Skin epidermis (tissue), 12 donors: Measurements from ENCODE around the gene PNMA1.
A peak's percentile ranks its signal among the peaks of the same experiment; 100 is the strongest.
"Not testable (repeated sequence)": the region's sequence is repeated elsewhere in the genome, so short reads cannot be mapped to it uniquely, and the experiment has no call there.

ENCODE experiments used
- H3K27ac ChIP-seq, 21 experiments: fragments of 200-600 bp; sonication (generic) in 11 of 21; one replicate each; pipeline ENCODE4 v1.5.0; 2020; ENCODE audit warnings: mild to moderate bottlenecking in 3 of 21, inconsistent platforms in 2 of 21, moderate library complexity in 2 of 21
- H3K4me3 ChIP-seq, 7 experiments: fragments of 200-600 bp; sonication (generic) in 2 of 7; one replicate each; pipeline ENCODE4 v1.5.0; 2020; ENCODE audit warnings: inconsistent platforms in 2 of 7, mild to moderate bottlenecking in 2 of 7, moderate library complexity in 1 of 7

The PNMA1 gene

DNA sequence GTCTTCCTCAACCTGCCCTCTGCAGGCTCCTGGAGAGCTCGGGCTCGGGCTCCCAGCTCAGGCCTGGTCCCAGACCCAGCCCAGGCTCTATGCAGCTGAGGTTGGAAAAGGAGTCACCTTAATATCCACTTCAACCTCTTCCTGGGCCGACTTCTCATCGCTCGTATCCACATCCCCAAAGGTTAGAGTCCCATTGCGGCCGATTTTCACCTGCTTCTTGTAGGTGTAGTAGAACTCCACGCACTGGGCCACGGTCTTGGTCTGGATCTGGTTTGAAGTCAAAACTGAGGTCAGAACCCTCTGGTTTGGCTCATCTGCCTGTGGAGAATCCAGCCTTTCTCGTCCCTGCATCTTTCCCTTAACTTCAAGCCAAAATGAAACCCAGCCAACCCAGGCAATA lies 8.4 kb upstream of the PNMA1 start:
- Histone ChIP-seq H3K4me3 (no peak overlapping the region), H3K27ac (peak overlapping the region in 8 of 21 experiments; percentile 9 to 88 (median 72))

DNA sequence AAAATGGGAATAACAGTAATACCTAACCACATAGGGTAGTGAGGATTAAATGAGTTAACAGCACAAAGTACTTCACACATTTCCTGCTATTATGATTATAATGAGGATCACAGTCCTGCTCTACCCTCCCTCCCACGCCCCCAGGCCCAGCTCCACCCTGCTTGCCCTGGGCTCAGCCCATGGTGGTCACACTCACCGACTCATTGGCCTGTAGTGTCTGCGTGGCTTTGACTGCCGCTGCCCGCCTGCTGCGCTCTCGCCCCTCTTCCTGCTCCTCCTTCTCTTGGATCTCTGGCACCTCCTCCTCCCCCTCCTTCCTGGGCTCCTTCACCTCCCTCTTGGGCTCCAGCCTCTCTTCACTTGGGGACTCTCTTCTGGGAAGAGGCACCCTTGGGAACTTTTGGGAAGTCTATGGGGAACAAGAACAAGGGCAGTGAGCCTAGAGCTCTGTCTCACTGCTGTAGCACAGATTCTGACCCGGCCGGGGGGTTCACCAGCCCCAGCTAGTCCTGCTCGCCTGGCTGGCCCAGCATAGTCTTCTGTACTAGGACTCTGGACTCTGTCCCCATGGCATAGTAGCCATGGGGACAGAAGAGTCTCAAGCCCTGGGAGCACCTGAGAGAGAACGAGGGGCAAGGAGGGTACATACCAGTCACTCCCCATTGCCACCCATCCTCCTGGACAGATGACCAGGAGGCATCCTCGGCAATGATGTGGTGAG lies 7.1 kb upstream of the PNMA1 start:
- Histone ChIP-seq H3K27ac (peak overlapping the region in 6 of 21 experiments; percentile 8 to 61 (median 34)), H3K4me3 (no peak overlapping the region)

GRCh38 chr14:73720636-73721035 lies 6.5 kb upstream of the PNMA1 start:
- H3K27ac ChIP-seq, result peak overlapping the region in 2 of 21 experiments; percentile 45 to 61
- no peak overlapping the region for H3K4me3 ChIP-seq

GRCh38 chr14:73719791-73720190 lies 5.6 kb upstream of the PNMA1 start:
- H3K27ac ChIP-seq, result no peak overlapping the region
- H3K4me3 ChIP-seq, result no peak overlapping the region

- no peak overlapping the region for H3K4me3 ChIP-seq
Observed at GRCh38 chr14:73719361-73719760, 5.2 kb upstream of the PNMA1 start.

DNA sequence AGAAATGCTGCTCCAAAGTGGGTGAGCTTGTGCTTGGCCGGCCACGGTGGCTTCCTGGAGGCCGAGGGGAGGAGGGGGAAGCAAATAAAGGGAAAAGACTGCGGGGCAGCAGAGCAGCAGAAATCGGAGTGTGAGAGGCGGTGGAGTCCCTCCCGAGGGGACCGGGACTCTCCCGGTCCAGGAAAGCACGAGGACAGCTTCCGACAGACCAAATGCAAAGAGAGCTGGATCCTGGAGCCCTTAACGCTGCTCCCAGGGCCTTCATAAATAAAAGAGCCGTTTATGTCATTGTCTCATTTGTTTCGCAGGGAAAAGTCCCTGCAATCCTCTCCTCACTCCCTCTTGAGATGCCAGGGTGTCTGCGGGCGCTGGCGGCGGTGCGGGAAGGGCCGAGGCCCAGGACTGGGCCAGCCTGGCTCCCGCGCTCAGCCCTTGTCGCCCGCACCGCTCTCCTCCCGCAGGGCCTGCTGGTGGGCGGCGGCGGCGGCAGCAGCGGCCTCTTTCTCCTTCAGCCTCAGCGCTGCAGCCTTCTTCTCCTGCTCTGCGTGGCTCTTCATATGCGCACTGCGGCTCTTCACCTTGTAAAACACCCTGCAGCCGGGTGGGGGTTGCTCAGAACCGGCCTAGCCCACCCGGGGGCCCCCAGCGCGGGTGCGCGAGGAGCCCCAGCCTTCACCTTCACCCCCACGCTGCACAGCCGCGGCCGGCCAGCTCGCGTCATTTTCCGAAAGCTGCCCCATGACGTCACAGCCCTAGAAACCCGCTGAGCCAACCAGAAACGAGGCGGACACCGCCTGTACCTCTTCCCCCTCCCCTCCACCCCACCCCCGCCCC lies 4.5 kb upstream of the PNMA1 start:
- H3K4me3 ChIP-seq, result no peak overlapping the region
- peak overlapping the region in 8 of 21 experiments; percentile 9 to 47 (median 26) for H3K27ac ChIP-seq

More at GRCh38 chr14:73719361-73719760, 5.2 kb upstream of the PNMA1 start:
- H3K27ac ChIP-seq, result peak overlapping the region in 1 of 21 experiments; percentile 41

DNA sequence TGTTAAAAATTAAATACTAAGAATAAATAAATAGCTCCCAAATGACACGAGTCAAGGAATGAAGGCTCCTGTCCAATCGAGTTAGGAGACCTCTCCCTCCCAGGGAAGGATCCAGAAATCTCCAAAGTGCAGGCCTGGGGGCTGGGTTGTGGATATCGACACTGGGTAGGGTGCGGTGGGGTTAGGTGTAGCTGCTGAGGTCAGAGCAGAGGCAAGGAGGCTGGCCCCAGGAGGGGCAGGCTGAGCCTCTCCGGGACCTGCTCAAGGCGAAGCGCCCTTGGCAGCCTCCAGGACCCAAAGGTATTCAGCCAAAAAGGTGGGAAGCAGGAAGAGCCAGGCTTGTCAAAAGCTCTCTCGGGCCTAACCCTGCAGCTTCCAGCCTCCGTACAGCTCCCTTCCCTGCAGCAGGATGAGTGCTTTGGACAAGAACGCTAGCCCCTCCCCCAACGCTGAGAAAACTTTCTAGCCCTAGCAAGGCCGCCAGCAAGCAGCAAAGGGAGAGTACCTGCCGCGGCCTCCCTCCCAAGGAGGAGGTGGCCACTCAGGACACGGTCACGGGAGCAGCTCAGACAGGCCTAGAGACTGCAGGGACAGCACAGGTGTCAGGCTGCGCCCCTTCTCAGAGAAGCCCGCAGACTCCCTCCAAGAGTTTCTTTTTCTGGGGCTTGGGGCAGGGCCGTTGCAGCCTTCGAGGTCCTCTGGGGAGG lies 3.7 kb upstream of the PNMA1 start:
- Histone ChIP-seq H3K4me3 (no peak overlapping the region), H3K27ac (peak overlapping the region in 9 of 21 experiments; percentile 9 to 47 (median 24))

DNA sequence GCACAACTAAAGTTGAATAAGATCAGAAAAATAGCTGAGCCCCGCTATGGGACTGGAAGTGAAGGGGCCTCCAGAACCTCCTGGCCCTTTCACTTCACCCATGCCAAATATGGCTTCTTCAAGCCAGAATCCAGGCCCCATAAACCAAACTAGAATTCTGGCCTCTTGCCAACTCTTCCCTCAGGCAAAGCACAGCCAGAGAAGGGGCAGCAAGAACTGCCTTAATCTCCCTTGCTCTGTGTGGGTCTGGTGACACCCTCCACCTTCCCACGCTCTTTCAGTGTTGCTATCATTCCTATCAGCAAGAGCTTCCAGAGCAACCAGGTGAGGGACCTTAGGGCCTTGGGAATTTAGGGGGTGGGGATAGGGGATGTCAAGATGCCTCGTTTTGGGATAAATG lies 3.1 kb upstream of the PNMA1 start:
- Histone ChIP-seq H3K27ac (peak overlapping the region in 3 of 21 experiments; percentile 21 to 43 (median 43)), H3K4me3 (no peak overlapping the region)

GRCh38 chr14:73715707-73716106 lies 1.5 kb upstream of the PNMA1 start:
- H3K27ac ChIP-seq, result no peak overlapping the region

GRCh38 chr14:73714656-73715081 lies 485 bp upstream of the PNMA1 start:
- Histone ChIP-seq H3K4me3 (peak overlapping the region in 6 of 7 experiments; percentile 66 to 91 (median 82)), H3K27ac (peak overlapping the region in 10 of 21 experiments; percentile 9 to 97 (median 90))

More at GRCh38 chr14:73715707-73716106, 1.5 kb upstream of the PNMA1 start:
- H3K4me3 ChIP-seq, result no peak overlapping the region

DNA sequence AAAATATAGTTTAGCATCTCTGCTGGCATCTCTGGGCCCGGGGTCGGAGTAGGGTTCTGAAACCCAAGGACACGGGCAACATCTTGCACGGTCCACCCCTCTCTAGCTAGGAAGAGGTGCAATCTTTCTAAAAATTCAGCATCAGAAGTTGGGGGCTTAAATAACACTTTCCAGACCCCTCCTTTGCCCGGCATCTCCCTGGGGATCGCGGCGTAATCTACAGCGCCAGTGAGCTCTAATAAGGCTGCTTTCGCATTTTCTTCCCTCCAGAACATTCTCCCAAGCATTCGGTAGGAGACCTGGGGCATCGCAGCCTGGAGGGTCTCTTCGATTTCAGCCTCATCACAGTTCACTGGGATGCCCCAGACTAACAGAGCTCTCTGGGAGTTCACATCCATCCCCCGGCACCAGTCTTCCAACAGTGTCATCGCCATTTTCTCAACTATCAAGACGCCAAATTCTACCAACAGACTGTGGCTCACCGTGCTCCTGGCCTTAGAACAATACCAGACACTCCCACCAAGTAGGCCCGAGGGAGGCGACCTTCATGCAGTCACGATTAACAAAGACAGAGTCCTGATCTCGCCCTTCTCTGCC lies 880 bp downstream of the PNMA1 start:
- peak overlapping the region; percentile 66 to 94 (median 85) for H3K4me3 ChIP-seq
- H3K27ac ChIP-seq, result peak overlapping the region; percentile 60 to 97 (median 88)

DNA sequence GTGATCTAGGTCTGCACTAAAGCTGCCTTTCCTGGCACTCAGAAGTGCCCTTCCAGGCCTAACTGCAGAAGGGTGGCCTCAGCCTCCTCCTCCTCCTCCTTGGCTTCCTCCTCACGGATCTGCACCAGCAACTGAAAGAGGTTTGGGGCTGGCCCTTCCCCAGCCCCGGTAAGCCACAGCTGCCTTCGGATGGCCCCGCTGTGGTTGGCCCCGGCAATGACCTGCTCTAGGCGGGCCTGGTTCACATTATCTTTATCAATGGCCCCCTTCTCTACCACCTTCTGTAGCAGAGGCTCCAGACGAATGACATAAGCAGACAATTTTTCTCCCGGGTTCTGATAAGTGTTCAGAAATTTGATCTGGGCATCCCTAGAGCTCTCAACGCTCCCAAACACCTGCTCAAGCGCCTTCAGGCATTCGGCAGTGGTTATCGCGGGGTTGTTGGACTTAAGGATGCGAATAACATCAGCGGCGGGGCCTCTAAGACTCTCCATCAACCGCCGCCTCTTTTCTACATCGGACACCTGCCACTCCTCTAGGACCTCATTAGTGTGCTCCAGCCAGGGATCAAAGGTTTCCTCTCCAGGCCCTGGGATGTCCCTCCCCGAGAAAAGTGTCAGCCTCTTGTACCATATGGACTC lies 1.5 kb downstream of the PNMA1 start:
- Histone ChIP-seq H3K4me3 (peak overlapping the region; percentile 66 to 94 (median 85)), H3K27ac (peak overlapping the region in 18 of 21 experiments; percentile 18 to 97 (median 86))

- H3K27ac ChIP-seq, result peak overlapping the region in 18 of 21 experiments; percentile 18 to 97 (median 86)
- peak overlapping the region; percentile 66 to 94 (median 85) for H3K4me3 ChIP-seq
Observed at GRCh38 chr14:73712071-73712506, 2.1 kb downstream of the PNMA1 start.

- Histone ChIP-seq H3K4me3 (no peak overlapping the region), H3K27ac (no peak overlapping the region)
Observed at GRCh38 chr14:73710737-73711136, 3.4 kb downstream of the PNMA1 start.

GRCh38 chr14:73709904-73710469 lies 4.2 kb downstream of the PNMA1 start:
- no peak overlapping the region for H3K4me3 ChIP-seq
- no peak overlapping the region for H3K27ac ChIP-seq

- H3K4me3 ChIP-seq, H3K27ac ChIP-seq: not testable (repeated sequence)
Observed at GRCh38 chr14:73708076-73708475, 6.1 kb downstream of the PNMA1 start.

DNA sequence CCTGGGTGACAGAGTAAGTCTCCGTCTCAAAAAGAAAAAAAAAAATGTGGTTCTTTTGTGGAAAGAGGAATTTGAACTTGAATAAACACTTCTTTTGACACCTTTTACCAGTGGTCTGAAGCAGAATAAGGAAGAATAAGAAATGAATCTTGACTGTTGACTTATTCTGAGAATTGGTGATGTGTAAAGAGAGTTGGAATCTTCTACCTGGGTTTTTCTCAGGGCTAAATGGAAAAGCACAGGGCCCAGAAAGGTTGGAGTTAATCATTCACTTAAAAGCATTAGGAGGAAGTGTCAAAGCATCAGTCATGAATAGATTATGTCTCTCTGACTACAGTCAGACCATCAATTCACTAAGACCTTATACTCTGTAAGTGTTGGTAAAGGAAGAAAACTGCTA lies 13.9 kb downstream of the PNMA1 start:
- Histone ChIP-seq H3K27ac (no peak overlapping the region), H3K4me3 (no peak overlapping the region)

DNA sequence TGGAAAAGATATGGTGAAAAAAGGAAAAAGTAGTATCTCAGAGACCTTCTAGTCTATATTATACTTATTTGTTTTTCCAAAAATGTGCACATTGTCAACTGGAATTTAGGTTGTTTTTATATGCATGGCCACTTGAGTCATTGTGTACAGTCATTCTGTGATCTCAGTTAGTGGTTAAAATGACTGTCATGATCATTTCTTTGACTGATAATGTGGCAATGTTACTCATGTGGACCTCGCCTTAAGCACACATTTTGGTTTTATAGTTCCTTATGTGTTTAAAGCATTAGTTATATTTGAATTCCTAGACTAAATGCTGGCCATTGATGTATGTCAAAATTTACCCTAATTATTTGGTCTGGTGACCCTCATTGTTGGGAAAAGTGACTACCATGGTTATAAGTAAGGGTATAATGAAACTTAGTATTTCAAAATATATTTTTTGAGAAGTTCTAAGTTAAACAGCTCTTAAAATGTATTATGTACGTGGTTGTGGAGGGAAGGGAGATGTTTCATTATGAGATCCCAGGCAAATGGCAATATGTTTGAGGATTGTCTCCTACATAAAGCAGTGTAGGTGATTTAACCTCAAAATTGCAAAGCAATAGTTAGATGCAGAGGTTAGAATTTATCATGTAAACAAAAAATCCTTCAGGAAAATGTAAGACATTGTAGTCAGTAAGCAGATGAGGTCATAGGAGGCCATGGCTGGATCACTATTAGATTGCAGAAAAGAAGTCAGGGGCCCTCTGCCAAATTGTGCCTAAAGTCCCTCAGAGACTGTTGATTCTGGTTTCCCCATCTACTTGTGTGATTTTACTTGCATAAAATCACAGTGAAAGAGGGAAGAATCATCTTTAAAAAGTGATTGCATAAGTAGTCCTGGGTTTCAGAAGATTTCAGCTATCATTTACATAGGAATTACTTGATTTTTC lies 17.5 kb downstream of the PNMA1 start:
- no peak overlapping the region for H3K27ac ChIP-seq
- H3K4me3 ChIP-seq, result no peak overlapping the region
